Activated gamma-delta T cell treated with Interleukin-2 at 50 U/mL for 16 hours (primary cell): Measurements from ENCODE around the gene PLVAP.

Source experiments
- DNase-seq: peaks from one replicate; pipeline ENCODE4 v3.0.0-alpha.2; 2020

PLVAP gene

GRCh38 chr19:17376935-17377600 is at the start of gene PLVAP:
Gene PLVAP (minus strand): TSS chr19:17377342. CDS start chr19:17377288, 54 bp downstream.
- no peak for DNase-seq

- no peak for DNase-seq
Observed at GRCh38 chr19:17424743-17425365, 47.7 kb upstream of the PLVAP start.

- DNase-seq: no peak
Observed at GRCh38 chr19:17423429-17424208, 46.5 kb upstream of the PLVAP start.

GRCh38 chr19:17421942-17422341 is 44.8 kb upstream of the PLVAP start:
- DNase-seq: no peak

- DNase-seq: no peak
Observed at GRCh38 chr19:17420475-17420924, 43.4 kb upstream of the PLVAP start.

- DNase-seq: peak; percentile 95
Observed at GRCh38 chr19:17419621-17420474, 42.7 kb upstream of the PLVAP start, which contains the start of gene MVB12A. Gene MVB12A (plus strand): TSS chr19:17420047. CDS start chr19:17420136, 89 bp downstream.

GRCh38 chr19:17419154-17419620 is 42.0 kb upstream of the PLVAP start:
- DNase-seq: no peak

- no peak for DNase-seq
Observed at GRCh38 chr19:17418710-17419109, 41.6 kb upstream of the PLVAP start.

GRCh38 chr19:17415121-17415520 is 38.0 kb upstream of the PLVAP start:
- DNase-seq: no peak

- no peak for DNase-seq
Observed at GRCh38 chr19:17414097-17414496, 37.0 kb upstream of the PLVAP start.

- DNase-seq: no peak
Observed at GRCh38 chr19:17411801-17412200, 34.7 kb upstream of the PLVAP start.

- no peak for DNase-seq
Observed at GRCh38 chr19:17409990-17410389, 32.8 kb upstream of the PLVAP start.

GRCh38 chr19:17406887-17407196 is 29.7 kb upstream of the PLVAP start:
- no peak for DNase-seq

GRCh38 chr19:17406046-17406886 is 29.1 kb upstream of the PLVAP start:
- DNase-seq: no peak

GRCh38 chr19:17405250-17406045 is 28.3 kb upstream of the PLVAP start, which contains the start of gene BST2:
Gene BST2 (minus strand): TSS chr19:17405630. CDS start chr19:17405575, 55 bp downstream.
- peak; percentile 40 for DNase-seq

GRCh38 chr19:17404621-17405249 is 27.6 kb upstream of the PLVAP start:
- DNase-seq: no peak

GRCh38 chr19:17404015-17404414 is 26.9 kb upstream of the PLVAP start:
- DNase-seq: no peak

GRCh38 chr19:17402982-17403855 is 26.1 kb upstream of the PLVAP start:
- DNase-seq: peak; percentile 32

GRCh38 chr19:17401628-17402027 is 24.5 kb upstream of the PLVAP start:
- no peak for DNase-seq
